GM20431 (cell line): ENCODE measurements around the gene SIRPA.

Experiments used
- in situ Hi-C: fragments of 300-500 bp; cut with MseI, MboI; formaldehyde crosslinking; loops from one replicate; pipeline ENCODE4 v1.15.0; 2020; ENCODE audit warnings: low sequenced_read_pairs; ENCODE audit not compliant: unreplicated experiment

Gene SIRPA

DNA sequence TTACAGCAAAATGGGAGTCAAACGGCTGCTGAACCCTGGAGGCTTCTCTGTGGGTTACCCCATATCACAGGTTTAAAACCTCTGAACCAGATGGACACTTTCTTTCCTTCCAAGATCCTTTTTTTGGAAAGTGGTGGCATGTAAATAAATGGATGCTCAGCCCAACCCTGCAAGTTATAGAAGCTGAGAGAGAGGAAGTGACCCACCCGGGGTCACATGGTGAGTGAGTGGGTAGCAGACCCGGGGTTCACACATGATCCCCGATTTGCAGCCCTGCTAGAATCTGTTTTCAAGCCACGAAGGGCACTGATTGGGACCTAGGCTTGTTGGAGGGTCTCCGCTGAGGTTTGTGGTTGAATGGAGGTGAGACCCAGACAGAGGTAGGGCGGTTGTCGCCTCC is 32.0 kb downstream of the SIRPA start:
- in situ Hi-C loops: no loop called here

- in situ Hi-C loops: no loop called here
Observed at GRCh38 chr20:1928154-1928553, 32.9 kb downstream of the SIRPA start.

GRCh38 chr20:1928782-1929181 is 33.6 kb downstream of the SIRPA start:
- in situ Hi-C loops: no loop called here

GRCh38 chr20:1929460-1929859 is 34.3 kb downstream of the SIRPA start:
- in situ Hi-C loops: no loop called here

- in situ Hi-C loops: no loop called here
Observed at GRCh38 chr20:1930165-1930564, 35.0 kb downstream of the SIRPA start.

DNA sequence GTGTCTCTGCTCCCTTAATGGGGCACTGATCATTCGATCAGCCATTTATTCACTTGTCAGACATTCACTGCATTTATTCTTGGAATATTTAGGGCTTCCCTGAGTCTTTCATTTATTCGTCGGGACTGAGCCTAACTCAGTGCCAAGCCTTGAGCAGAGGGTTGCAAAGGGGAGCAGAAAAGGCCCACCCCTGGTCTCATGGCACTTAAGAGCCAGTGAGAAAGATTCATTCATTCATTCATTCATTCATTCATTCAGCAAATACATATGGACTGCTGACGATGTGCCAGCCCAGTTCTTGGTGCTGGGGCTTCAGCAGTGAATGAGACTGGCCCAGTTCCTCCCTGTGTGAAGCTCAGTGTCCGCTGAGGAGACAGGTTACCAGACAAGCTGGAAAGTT is 36.6 kb downstream of the SIRPA start:
- in situ Hi-C loops: no loop called here

GRCh38 chr20:1932971-1933370 is 37.8 kb downstream of the SIRPA start:
- in situ Hi-C loops: no loop called here

GRCh38 chr20:1933465-1933870 is 38.3 kb downstream of the SIRPA start:
- in situ Hi-C loops: no loop called here

DNA sequence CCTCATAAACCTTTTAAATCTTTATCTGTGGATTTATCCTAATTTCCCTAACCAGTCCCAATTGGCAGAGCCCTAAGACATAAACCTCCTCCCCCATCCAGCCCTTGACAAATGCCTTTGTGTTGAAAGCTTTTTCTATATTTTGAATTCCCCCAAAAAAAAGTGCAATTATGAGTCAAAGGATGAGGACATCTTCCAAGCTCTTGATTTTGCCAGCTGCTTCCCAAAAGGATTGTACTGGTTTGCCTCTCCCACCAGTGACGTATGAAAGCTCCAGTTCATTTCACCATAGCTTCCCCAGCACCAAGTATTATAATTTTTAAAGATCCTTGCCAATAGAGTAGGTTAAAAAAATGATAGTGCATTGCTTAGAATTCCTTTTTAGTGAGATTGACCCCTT is 38.9 kb downstream of the SIRPA start:
- in situ Hi-C loops: no loop called here

DNA sequence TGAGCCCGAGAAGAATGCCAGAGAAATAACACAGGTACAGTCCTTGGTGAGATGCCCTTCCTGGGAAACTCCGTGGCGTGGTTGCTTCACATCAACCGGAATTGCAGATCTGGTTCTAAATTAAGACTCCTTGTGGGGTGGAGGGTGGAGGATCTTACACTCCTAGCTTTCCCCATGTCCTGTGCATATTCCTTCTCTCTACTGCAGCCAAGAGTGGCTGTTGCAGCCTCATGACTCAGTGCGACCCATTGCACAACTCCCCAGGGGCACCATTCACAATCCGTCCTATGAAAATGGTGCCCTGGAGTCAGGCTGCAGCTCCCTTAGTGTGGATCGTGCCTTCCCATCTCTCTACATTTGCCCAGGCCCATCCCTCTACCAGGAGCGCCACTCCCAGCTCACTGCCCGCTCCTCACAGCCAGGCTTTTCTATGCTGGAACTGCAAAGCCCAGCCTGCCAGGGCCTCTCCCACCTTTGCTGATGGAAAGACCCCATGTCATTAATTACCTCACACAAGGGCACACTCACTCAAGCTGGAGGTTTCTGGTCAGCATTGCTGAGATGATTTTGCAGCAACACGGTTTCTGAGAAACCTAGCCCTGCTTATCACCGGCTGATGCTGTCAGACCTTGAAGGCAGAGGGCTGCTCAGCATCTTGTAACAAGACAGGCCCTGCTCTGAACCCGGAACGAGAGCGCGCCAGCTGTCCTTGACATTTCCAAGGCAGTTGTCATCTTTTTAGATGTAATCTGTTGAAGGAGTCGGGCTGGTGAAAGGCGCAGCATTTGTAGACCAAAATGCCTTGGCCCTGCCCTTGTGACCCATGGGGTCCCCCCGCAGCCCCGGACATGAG is 39.7 kb downstream of the SIRPA start:
- in situ Hi-C loops: no loop called here

DNA sequence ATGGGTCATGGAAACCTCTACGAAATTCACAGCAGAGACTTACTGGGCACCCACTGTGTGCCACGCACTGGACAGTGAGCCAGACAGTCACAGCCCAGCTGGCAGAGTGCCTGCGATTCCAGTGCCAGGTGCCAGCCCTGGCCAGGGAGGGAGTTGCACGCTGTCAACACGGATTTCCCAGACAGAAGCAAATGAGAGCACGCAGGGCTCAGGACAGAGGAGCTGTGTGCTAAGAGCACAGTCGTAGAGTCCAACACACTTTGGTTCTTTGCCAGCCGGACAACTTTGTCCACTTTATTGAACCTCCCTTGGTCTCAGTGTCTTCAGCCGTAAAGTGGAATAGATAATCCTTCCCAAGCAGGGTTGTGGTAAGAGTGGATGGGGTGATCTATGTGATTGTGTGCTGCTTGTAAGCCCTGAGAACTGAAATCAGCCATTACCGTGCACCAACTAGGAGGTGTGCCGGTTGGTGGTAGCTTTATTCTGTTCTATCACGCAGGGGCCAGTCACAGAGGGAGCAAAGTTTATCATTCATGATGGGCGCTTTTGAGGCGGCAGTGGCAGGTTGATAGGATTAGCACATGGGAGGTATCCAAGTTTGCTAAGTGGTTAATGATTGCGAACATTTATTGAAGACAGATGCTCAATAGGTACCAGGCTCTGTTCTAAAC is 40.6 kb downstream of the SIRPA start:
- in situ Hi-C loops: no loop called here

- in situ Hi-C loops: no loop called here
Observed at GRCh38 chr20:1937316-1937976, 42.2 kb downstream of the SIRPA start.

GRCh38 chr20:1938464-1939269 is 43.5 kb downstream of the SIRPA start:
- in situ Hi-C loops: no loop called here

- in situ Hi-C loops: no loop called here
Observed at GRCh38 chr20:1939270-1939595, 44.0 kb downstream of the SIRPA start.

DNA sequence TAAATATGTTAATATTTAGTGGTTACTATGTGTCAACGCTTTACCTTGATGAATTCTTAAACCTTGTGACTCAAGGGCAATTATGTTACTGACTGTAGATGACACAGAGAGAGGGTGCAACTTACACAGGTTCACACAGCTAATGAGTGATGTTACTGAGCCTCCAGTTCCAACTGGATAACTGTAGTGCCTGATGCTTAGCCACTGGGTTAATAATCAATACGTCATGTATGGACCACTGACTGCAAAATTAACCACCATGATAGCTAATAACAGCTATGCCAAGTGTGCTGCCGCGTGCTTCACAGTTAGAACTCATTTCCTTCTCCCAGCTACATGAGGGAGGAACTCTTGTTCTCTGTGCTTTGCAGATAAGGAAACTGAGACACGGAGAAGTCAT is 45.4 kb downstream of the SIRPA start:
- in situ Hi-C loops: no loop called here

DNA sequence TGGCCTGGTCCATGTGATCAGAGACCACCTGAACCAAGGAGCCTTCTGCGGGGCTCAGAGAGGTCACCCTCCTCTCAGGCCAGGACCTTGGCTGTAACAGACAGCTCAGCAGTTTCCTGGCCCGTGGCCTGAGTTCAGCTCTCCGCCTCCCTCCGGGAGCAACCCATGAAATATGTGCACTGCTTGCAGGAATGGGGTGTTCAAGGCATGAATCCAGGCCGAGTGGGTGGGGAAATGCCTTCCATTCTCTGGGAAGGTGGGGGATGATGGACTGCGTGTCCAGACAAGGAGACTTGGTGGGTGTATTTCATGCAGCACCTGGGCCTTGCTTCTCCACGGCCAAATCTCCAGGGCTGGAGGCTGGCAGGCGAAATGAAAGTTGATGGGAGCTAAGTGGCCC is 46.0 kb downstream of the SIRPA start:
- in situ Hi-C loops: no loop called here

DNA sequence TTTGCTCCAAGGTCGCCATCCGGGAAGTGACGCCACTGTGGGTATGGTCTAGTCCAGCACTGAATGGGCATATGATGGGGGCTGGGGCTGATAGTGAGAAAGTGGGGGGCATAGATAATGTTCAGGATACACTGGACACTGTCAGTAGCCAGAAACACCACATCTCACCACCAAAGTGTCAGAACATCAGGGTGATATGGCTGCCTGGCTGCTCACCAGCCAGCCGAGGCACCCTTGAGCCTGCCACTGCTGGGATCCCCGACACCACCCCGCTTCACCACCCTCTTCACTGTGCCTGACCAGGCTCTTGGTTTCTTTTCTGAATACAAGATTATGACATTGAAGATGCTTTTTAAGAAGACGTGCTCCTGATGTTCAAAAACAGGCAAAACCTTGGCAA is 46.9 kb downstream of the SIRPA start:
- in situ Hi-C loops: no loop called here

DNA sequence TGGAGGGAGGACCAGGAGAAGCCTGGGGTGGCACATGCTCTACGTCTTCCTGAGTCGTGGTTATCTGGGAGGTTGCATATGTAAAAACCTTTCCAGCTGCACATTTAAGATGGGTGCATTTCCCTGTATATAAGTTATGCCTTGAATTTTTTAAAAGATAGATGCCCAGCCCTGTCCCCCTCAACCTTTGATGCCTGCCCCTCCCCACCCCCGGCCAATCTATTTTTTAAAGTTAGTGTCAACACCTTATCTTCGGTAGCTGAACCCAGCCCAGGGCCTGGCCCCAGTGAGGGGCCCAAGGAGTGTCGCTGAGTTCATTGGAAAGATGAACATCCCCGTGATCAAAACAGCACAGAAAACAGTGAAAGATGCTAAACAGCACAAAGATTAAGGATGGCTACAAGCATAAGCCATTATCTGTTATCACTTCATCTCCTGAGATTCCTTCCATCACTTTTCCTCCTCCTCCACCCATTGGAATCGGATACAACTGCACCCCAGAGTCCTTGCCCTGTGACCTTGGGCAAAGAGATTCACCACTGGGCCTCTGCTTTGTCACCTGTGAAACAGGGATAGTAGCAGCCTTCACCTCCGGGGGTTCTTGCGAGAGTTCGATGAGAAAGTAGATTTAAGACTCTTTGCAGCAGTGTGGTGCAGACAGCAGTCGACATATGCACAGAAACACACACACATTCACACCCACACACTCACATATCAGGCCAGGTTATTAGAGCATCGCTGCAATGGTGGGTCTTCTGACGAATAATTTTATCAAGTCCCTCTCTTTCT is 47.5 kb downstream of the SIRPA start:
- in situ Hi-C loops: no loop called here

- in situ Hi-C loops: no loop called here
Observed at GRCh38 chr20:1943275-1944002, 48.2 kb downstream of the SIRPA start.
